AG04449 (cell line): Measurements from ENCODE around the gene CLCNKA.
"Not testable (repeated sequence)": the region's sequence is repeated elsewhere in the genome, so short reads cannot be mapped to it uniquely, and the experiment has no call there.

Source experiments
- CTCF ChIA-PET: fragments of 350-600 bp; formaldehyde crosslinking; extraction: SDS; loops from one replicate; lab custom pipeline; 2021; ENCODE audit warnings: antibody characterized with exemption; lab: Yijun Ruan, JAX
- POLR2A ChIA-PET: fragments of 400-600, 350-600 bp; formaldehyde crosslinking; extraction: SDS; loops from one replicate; lab custom pipeline; 2020; ENCODE audit warnings: antibody characterized with exemption, inconsistent platforms; lab: Yijun Ruan, JAX
- DNase-seq: peaks from one replicate; pipeline ENCODE4 v3.0.0-alpha.2; 2010; ENCODE audit warnings: low read depth, low spot score
- H3K4me3 ChIP-seq: 2 replicates; pipeline ENCODE4 v1.5.1; 2011; ENCODE audit warnings: low read depth, mild to moderate bottlenecking, control low read depth, low read length
- CTCF ChIP-seq: IDR thresholded peaks from one replicate; pipeline ENCODE4 v1.5.1; 2011; ENCODE audit warnings: mild to moderate bottlenecking, moderate library complexity, low read length, control low read depth, inconsistent platforms; ENCODE audit not compliant: insufficient read depth; ENCODE audit errors: missing control alignments

CLCNKA gene

GRCh38 chr1:16017461-16018303 lies 4.2 kb upstream of the CLCNKA start, which contains the start of gene HSPB7:
Gene HSPB7, minus strand, starts transcription at chr1:16018043. Its CDS starts 80 bp downstream, at chr1:16017963.
- H3K4me3 ChIP-seq: peak within 1 kb of the TSS; percentile 25
- peak; percentile 42 for DNase-seq
- TF ChIP-seq CTCF: peak; percentile 15
- CTCF ChIA-PET: interaction anchor here (0.8 to 8.1 kb wide), 9 partner anchors 9 to 226 kb away, joined by 3 to 97 read pairs (median 5); partner anchors contain the start of gene FAM131C
- POLR2A ChIA-PET: interaction anchor here (0.5 kb wide), 1 partner anchor 30 kb away, joined by 3 read pairs; no protein-coding TSS in a partner anchor

GRCh38 chr1:16018308-16018707 lies 3.5 kb upstream of the CLCNKA start:
- DNase-seq: no peak

GRCh38 chr1:16018749-16019643 lies 2.8 kb upstream of the CLCNKA start:
- no peak overlapping the region for H3K4me3 ChIP-seq
- no peak for DNase-seq
- ChIA-PET POLR2A (no interaction called here), CTCF (interaction anchor here (0.8 to 8.1 kb wide), 10 partner anchors 7 to 227 kb away, joined by 3 to 97 read pairs (median 6); partner anchors contain the start of gene FAM131C)
- no peak for TF ChIP-seq CTCF

More at GRCh38 chr1:16018308-16018707, 3.5 kb upstream of the CLCNKA start:
- no peak for TF ChIP-seq CTCF
- no peak overlapping the region for H3K4me3 ChIP-seq
- ChIA-PET POLR2A (interaction anchor here (0.5 kb wide), 1 partner anchor 30 kb away, joined by 3 read pairs; no protein-coding TSS in a partner anchor), CTCF (interaction anchor here (0.8 to 8.1 kb wide), 9 partner anchors 8 to 227 kb away, joined by 3 to 97 read pairs (median 6); partner anchors contain the start of gene FAM131C)

GRCh38 chr1:16019644-16020277 lies 2.1 kb upstream of the CLCNKA start:
- no peak for DNase-seq
- no peak for TF ChIP-seq CTCF
- no peak overlapping the region for H3K4me3 ChIP-seq
- CTCF ChIA-PET: interaction anchor here (0.9 to 8.1 kb wide), 8 partner anchors 12 to 228 kb away, joined by 3 to 97 read pairs (median 10); partner anchors contain the start of gene FAM131C
- POLR2A ChIA-PET: no interaction called here

- no peak for TF ChIP-seq CTCF
- CTCF ChIA-PET: interaction anchor here (0.9 to 8.1 kb wide), 7 partner anchors 11 to 228 kb away, joined by 3 to 97 read pairs (median 4); partner anchors contain the start of gene FAM131C
- no peak for DNase-seq
- POLR2A ChIA-PET: no interaction called here
- no peak overlapping the region for H3K4me3 ChIP-seq
Measured at GRCh38 chr1:16020325-16020724, 1.5 kb upstream of the CLCNKA start.

- DNase-seq, POLR2A ChIA-PET, H3K4me3 ChIP-seq: not testable (repeated sequence)
- CTCF ChIA-PET: interaction anchor here (1.1 to 8.1 kb wide), 3 partner anchors 13 to 53 kb away, joined by 3 to 97 read pairs (median 17); partner anchors contain the start of gene FAM131C
Measured at GRCh38 chr1:16020878-16021277, 958 bp upstream of the CLCNKA start.
